Osteoblast (primary cell): ENCODE measurements around the gene GALT. TPM values are rescaled to one million over a fixed set of nuclear protein-coding genes. Genes with fewer than 3 reads are reported as not detected.

Experiments
- DNase-seq: peaks from one replicate; pipeline ENCODE4 v3.0.0; 2011; ENCODE audit warnings: low spot score, mixed read lengths; ENCODE audit not compliant: insufficient read length; ENCODE audit errors: missing footprints
- H2AFZ ChIP-seq: 2 replicates; pipeline ENCODE4 v1.6.0; 2011; ENCODE audit warnings: mild to moderate bottlenecking, low read length
- H3K27ac ChIP-seq: 2 replicates; pipeline ENCODE4 v1.5.1; 2011; ENCODE audit warnings: mild to moderate bottlenecking, low read depth, low read length, moderate library complexity
- H3K27me3 ChIP-seq: 2 replicates; pipeline ENCODE4 v1.6.0; 2012; ENCODE audit warnings: mild to moderate bottlenecking, control low read depth, inconsistent platforms, low read length, moderate library complexity; ENCODE audit not compliant: insufficient read depth
- H3K36me3 ChIP-seq: 2 replicates; pipeline ENCODE4 v1.5.1; 2011; ENCODE audit warnings: mild to moderate bottlenecking, low read length, control low read depth, moderate library complexity; ENCODE audit not compliant: insufficient read depth
- H3K4me1 ChIP-seq: 2 replicates; pipeline ENCODE4 v1.5.1; 2011; ENCODE audit warnings: mild to moderate bottlenecking, low read length, control low read depth, moderate library complexity; ENCODE audit not compliant: insufficient read depth
- H3K4me2 ChIP-seq: 2 replicates; pipeline ENCODE4 v1.6.0; 2011; ENCODE audit warnings: mild to moderate bottlenecking, low read length; ENCODE audit not compliant: insufficient read depth
- H3K4me3 ChIP-seq: fragments of 200-600 bp; sonication (generic); 3 replicates; pipeline ENCODE4 v1.5.1; 2012; ENCODE audit warnings: mild to moderate bottlenecking, low read length, inconsistent platforms; ENCODE audit not compliant: insufficient read depth
- H3K79me2 ChIP-seq: 2 replicates; pipeline ENCODE4 v1.6.0; 2012; ENCODE audit warnings: mild to moderate bottlenecking, low read length, control low read depth, inconsistent platforms; ENCODE audit not compliant: insufficient read depth
- H3K9me3 ChIP-seq: 2 replicates; pipeline ENCODE4 v1.5.1; 2011; ENCODE audit warnings: low read depth, low read length, control low read depth
- H4K20me1 ChIP-seq: 2 replicates; pipeline ENCODE4 v1.6.0; 2012; ENCODE audit warnings: mild to moderate bottlenecking, low read length, control low read depth; ENCODE audit not compliant: insufficient read depth
- CTCF ChIP-seq: IDR thresholded peaks from 2 replicates; pipeline ENCODE4 v1.5.1; 2011; ENCODE audit warnings: mild to moderate bottlenecking, low read depth, low read length, moderate library complexity; ENCODE audit errors: extremely low read depth
- total RNA-seq: library from RNA; depleted of rRNA; stranded (reverse); fragments of >200 nt; gene quantifications from 2 replicates; pipeline ENCODE4 v1.2.3, GENCODE V29; 2012

Gene GALT
- total RNA-seq, 1 donor: 32.6 TPM

GRCh38 chr9:34634551-34635248, 11.8 kb upstream of the GALT start:
- Histone ChIP-seq H3K4me1 (peaks cover 21% of the 10 kb centered on the region), H3K36me3 (peaks cover 8% of the 10 kb centered on the region), H3K79me2 (peaks cover 23% of the 10 kb centered on the region), H3K27me3 (peaks cover 16% of the 10 kb centered on the region), H3K9me3 (no peaks in the 10 kb centered on the region), H2AFZ (no peak overlapping the region), H3K4me3 (no peak overlapping the region), H4K20me1 (peaks cover 19% of the 10 kb centered on the region), H3K27ac (no peak overlapping the region), H3K4me2 (no peak overlapping the region)
- no peak for TF ChIP-seq CTCF
- DNase-seq: no peak

- no peak for TF ChIP-seq CTCF
- Histone ChIP-seq H3K9me3 (no peaks in the 10 kb centered on the region), H3K27ac (no peak overlapping the region), H2AFZ (no peak overlapping the region), H3K4me2 (no peak overlapping the region), H3K36me3 (peaks cover 8% of the 10 kb centered on the region), H3K27me3 (peaks cover 8% of the 10 kb centered on the region), H3K4me1 (peaks cover 21% of the 10 kb centered on the region), H3K4me3 (no peak overlapping the region), H4K20me1 (peaks cover 19% of the 10 kb centered on the region), H3K79me2 (peaks cover 23% of the 10 kb centered on the region)
- DNase-seq: no peak
These were observed 10.9 kb upstream of the GALT start for GRCh38 chr9:34635556-34635955.

GRCh38 chr9:34636791-34637355, 9.6 kb upstream of the GALT start:
- peaks cover 23% of the 10 kb centered on the region for H3K79me2 ChIP-seq
- no peak for TF ChIP-seq CTCF
- H3K27ac ChIP-seq: peak overlapping the region; percentile 64
- peaks cover 19% of the 10 kb centered on the region for H4K20me1 ChIP-seq
- H3K4me1 ChIP-seq: peaks cover 21% of the 10 kb centered on the region
- peak overlapping the region; percentile 89 for H3K4me3 ChIP-seq
- peaks cover 8% of the 10 kb centered on the region for H3K36me3 ChIP-seq
- peak; percentile 93 for DNase-seq
- H3K4me2 ChIP-seq: peak overlapping the region; percentile 87
- peak overlapping the region; percentile 95 for H2AFZ ChIP-seq
- H3K9me3 ChIP-seq: no peaks in the 10 kb centered on the region
- no peaks in the 10 kb centered on the region for H3K27me3 ChIP-seq

- Histone ChIP-seq H3K27me3 (no peaks in the 10 kb centered on the region), H3K36me3 (peaks cover 8% of the 10 kb centered on the region)
These were observed 8.9 kb upstream of the GALT start, which contains the start of gene SIGMAR1 for GRCh38 chr9:34637356-34638137. SIGMAR1 (minus strand) TSS chr9:34637787; CDS start chr9:34637697, 90 bp downstream.

More at GRCh38 chr9:34637356-34638137, 8.9 kb upstream of the GALT start, which contains the start of gene SIGMAR1:
- Histone ChIP-seq H2AFZ (peak within 1 kb of the TSS; percentile 95), H3K4me2 (peak within 1 kb of the TSS; percentile 87), H3K27ac (peak within 1 kb of the TSS; percentile 64), H3K79me2 (peaks cover 23% of the 10 kb centered on the region), H3K4me3 (peak within 1 kb of the TSS; percentile 89), H3K4me1 (peaks cover 21% of the 10 kb centered on the region), H4K20me1 (peaks cover 19% of the 10 kb centered on the region), H3K9me3 (no peaks in the 10 kb centered on the region)
- no peak for TF ChIP-seq CTCF
- DNase-seq: peak; percentile 98
